GM12878 (cell line): ENCODE data around the gene PPP2R5A. TPM values are rescaled to one million over a fixed set of nuclear protein-coding genes. Genes with fewer than 3 reads are reported as not detected.

Experiments
- ATAC-seq: fragments of 200-7000 bp; cut with Tn5 transposase; 3 replicates; pipeline ENCODE4 v1.9.1; 2020; ENCODE audit warnings: mild to moderate bottlenecking, moderate library complexity
- BruUV-seq: library from RNA; stranded (reverse); fragments of 400-500 nt; replicated peaks from 2 replicates; lab custom pipeline; 2021; lab: Mats Ljungman, UMichigan
- CTCF ChIA-PET: fragments of 300-600 bp; sonication (Branson Sonifier 250); formaldehyde crosslinking; extraction: SDS; loops from one replicate; lab custom pipeline; 2021; ENCODE audit warnings: inconsistent platforms; lab: Yijun Ruan, JAX
- POLR2A ChIA-PET: fragments of 350-600 bp; formaldehyde crosslinking; extraction: SDS; loops from one replicate; lab custom pipeline; 2021; ENCODE audit warnings: inconsistent platforms; lab: Charles Lee
- RAD21 ChIA-PET: fragments of 300-600 bp; sonication (Branson Sonifier 250); formaldehyde crosslinking; loops from one replicate; lab custom pipeline; 2023; ENCODE audit warnings: antibody characterized with exemption; ENCODE audit not compliant: unreplicated experiment; lab: Charles Lee
- SMC1A ChIA-PET: fragments of 300-600 bp; sonication (Branson Sonifier 250); formaldehyde crosslinking; loops from one replicate; lab custom pipeline; 2023; ENCODE audit not compliant: unreplicated experiment, uncharacterized antibody; lab: Charles Lee
- DNase-seq: peaks from one replicate; pipeline ENCODE4 v3.0.0-alpha.2; 2011; ENCODE audit warnings: low read depth, low spot score
- FAIRE-seq: peaks from 3 replicates; lab custom pipeline; 2011; peaks lifted over from hg19 to GRCh38; lab: Jason Lieb, UNC
- H2AFZ ChIP-seq: 2 replicates; pipeline ENCODE4 v1.6.0; 2011; ENCODE audit warnings: low read depth, low read length, control low read depth; ENCODE audit not compliant: control insufficient read depth
- H3K27ac ChIP-seq: 2 replicates; pipeline ENCODE4 v1.5.1; 2011; ENCODE audit warnings: control low read depth; ENCODE audit not compliant: control insufficient read depth, insufficient read depth
- H3K27me3 ChIP-seq, 2 experiments: replicated peaks in 1 of 2; 2 replicates each; pipeline versions ENCODE4 v1.6.0 to v1.6.1; 2011; ENCODE audit warnings: low read length in 1 of 2; ENCODE audit not compliant: control insufficient read depth in 2 of 2, insufficient read depth in 2 of 2
- H3K36me3 ChIP-seq, 2 experiments: 2 replicates each; pipeline ENCODE4 v1.5.1; 2011; ENCODE audit warnings: low read length in 1 of 2; ENCODE audit not compliant: control insufficient read depth in 2 of 2, insufficient read depth in 2 of 2
- H3K4me1 ChIP-seq: 2 replicates; pipeline ENCODE4 v1.6.1; 2011; ENCODE audit warnings: mild to moderate bottlenecking, low read length, moderate library complexity, mixed read lengths; ENCODE audit not compliant: control insufficient read depth, insufficient read depth
- H3K4me2 ChIP-seq: 2 replicates; pipeline ENCODE4 v1.6.0; 2011; ENCODE audit warnings: control low read depth; ENCODE audit not compliant: control insufficient read depth, insufficient read depth
- H3K4me3 ChIP-seq: fragments of 200-600 bp; sonication (generic); 2 replicates; pipeline ENCODE4 v1.5.1; 2016
- H3K79me2 ChIP-seq: 2 replicates; pipeline ENCODE4 v1.6.0; 2011; ENCODE audit warnings: low read length; ENCODE audit not compliant: control insufficient read depth, insufficient read depth
- H3K9ac ChIP-seq: 2 replicates; pipeline ENCODE4 v1.8.0; 2011; ENCODE audit warnings: low read length, control low read depth, mixed read lengths; ENCODE audit not compliant: control insufficient read depth, insufficient read depth
- H3K9me3 ChIP-seq: replicated peaks from 3 replicates; pipeline ENCODE4 v1.5.1; 2011; ENCODE audit warnings: mild to moderate bottlenecking, low read length; ENCODE audit not compliant: control insufficient read depth, insufficient read depth
- H4K20me1 ChIP-seq: 2 replicates; pipeline ENCODE4 v1.6.0; 2011; ENCODE audit not compliant: control insufficient read depth, insufficient read depth
- CBX3 ChIP-seq: fragments of 200-600 bp; sonication (generic); IDR thresholded peaks from 2 replicates; pipeline ENCODE4 v1.6.1; 2016; ENCODE audit warnings: low read depth, borderline replicate concordance
- ETV6 ChIP-seq, 2 experiments: fragments of 450-650 bp in 1 of 2; IDR thresholded peaks in 1 of 2; conservative IDR thresholded peaks in 1 of 2; 2 replicates each; pipeline ENCODE4 v1.6.1; 2014; ENCODE audit warnings: antibody characterized with exemption in 1 of 2, borderline replicate concordance in 1 of 2, low read depth in 1 of 2, mild to moderate bottlenecking in 1 of 2, moderate library complexity in 1 of 2
- FOS ChIP-seq: IDR thresholded peaks from 3 replicates; pipeline ENCODE4 v1.6.1; 2011; ENCODE audit warnings: borderline replicate concordance; ENCODE audit not compliant: insufficient read length; ENCODE audit errors: extremely low read depth
- GATAD2B ChIP-seq: fragments of 450-650 bp; conservative IDR thresholded peaks from 2 replicates; pipeline ENCODE4 v1.6.1; 2017; ENCODE audit warnings: low read depth, mild to moderate bottlenecking, moderate library complexity
- MXI1 ChIP-seq: fragments of 150-350 bp; IDR thresholded peaks from 2 replicates; pipeline ENCODE4 v1.6.1; 2011; ENCODE audit warnings: low read depth, mild to moderate bottlenecking, inconsistent platforms, low read length, improper control_type of control experiment
- RBBP5 ChIP-seq: fragments of 200-600 bp; sonication (generic); conservative IDR thresholded peaks from 2 replicates; pipeline ENCODE4 v1.6.1; 2016
- RELA ChIP-seq: fragments of 450-650 bp; IDR thresholded peaks from 2 replicates; pipeline ENCODE4 v1.8.0; 2014; ENCODE audit warnings: borderline replicate concordance; ENCODE audit not compliant: partially characterized antibody
- SRF ChIP-seq, 2 experiments: IDR thresholded peaks; 2 replicates each; pipeline ENCODE4 v1.6.1; 2011; ENCODE audit warnings: low read depth in 2 of 2, low read length in 2 of 2, mild to moderate bottlenecking in 1 of 2, moderate library complexity in 1 of 2
- SUZ12 ChIP-seq: fragments of 200-600 bp; sonication (generic); IDR thresholded peaks from one replicate; pipeline ENCODE4 v1.6.1; 2018; ENCODE audit warnings: antibody characterized with exemption, mild to moderate bottlenecking; ENCODE audit not compliant: unreplicated experiment
- TCF7 ChIP-seq: IDR thresholded peaks from 2 replicates; pipeline ENCODE4 v1.6.1; 2014; ENCODE audit warnings: antibody characterized with exemption, borderline replicate concordance
- WGBS: methylation state at CpG from one replicate; pipeline ENCODE4 v1.1.6; 2016; ENCODE audit warnings: low lambda C conversion rate; ENCODE audit not compliant: insufficient replicate concordance, insufficient coverage; ENCODE audit errors: missing lambda C conversion rate; 5-methylcytosine and 5-hydroxymethylcytosine counted together
- in situ Hi-C: fragments of 300-500 bp; cut with MboI; formaldehyde crosslinking; loops from 9 replicates; pipeline ENCODE4 v1.14.3; 2018; ENCODE audit warnings: mixed read lengths
- intact Hi-C: fragments of 100-400 bp; cut with micrococcal nuclease; formaldehyde crosslinking; loops from one replicate; pipeline ENCODE4 v1.14.2; 2022; ENCODE audit not compliant: unreplicated experiment
- polyA plus RNA-seq, 11 experiments: library from polyadenylated mRNA; depleted of rRNA in 4 of 11; unstranded in 6 of 11; stranded (reverse) in 5 of 11; fragments of >200 nt; fragmentation: Nextera tagmentation in 4 of 11; fragmentation: Illumina TruSeq in 1 of 11; extraction: Ambion mirVana in 4 of 11; extraction: Trizol in 1 of 11; gene quantifications; 1 replicate in 1 of 11; 2 replicates in 10 of 11; pipeline versions ENCODE4 v1.2.1 to v1.2.3, GENCODE V29; 2011 to 2016; ENCODE audit warnings: inconsistent platforms in 2 of 11, missing spikeins in 2 of 11, low read depth in 1 of 11
- total RNA-seq, 4 experiments: library from RNA; depleted of rRNA in 3 of 4; stranded (reverse); fragments of >200 nt in 3 of 4; fragmentation: Illumina TruSeq in 1 of 4; extraction: Trizol in 1 of 4; gene quantifications; 2 replicates each; pipeline versions ENCODE4 v1.2.1 to v1.2.3, GENCODE V29; 2013 to 2021
- TF ChIP-seq, protein P1 (sequence below), 3 experiments: IDR thresholded peaks in 2 of 3; conservative IDR thresholded peaks in 1 of 3; 2 replicates each; pipeline ENCODE4 v1.5.1; 2011; ENCODE audit warnings: low read depth in 3 of 3, low read length in 3 of 3, mild to moderate bottlenecking in 3 of 3, control low read depth in 2 of 3, moderate library complexity in 2 of 3, inconsistent platforms in 1 of 3, mixed read lengths in 1 of 3; ENCODE audit not compliant: control insufficient read depth in 2 of 3, insufficient read depth in 1 of 3; ENCODE audit errors: extremely low read depth in 1 of 3
- TF ChIP-seq, protein P2 (sequence below): IDR thresholded peaks from 2 replicates; pipeline ENCODE4 v1.6.1; 2012; ENCODE audit warnings: mild to moderate bottlenecking, low read depth, low read length
- TF ChIP-seq, protein P3 (sequence below): IDR thresholded peaks from 2 replicates; pipeline ENCODE4 v1.6.1; 2012; ENCODE audit warnings: low read depth, low read length, improper control_type of control experiment
- TF ChIP-seq, protein P4 (sequence below): fragments of 150-350 bp; IDR thresholded peaks from 2 replicates; pipeline ENCODE4 v1.6.1; 2016; ENCODE audit warnings: low read depth, low read length

The PPP2R5A gene
- total and polyA plus RNA-seq, 10 of the 15 experiments (the other 5 are each of a cell fraction or from before 2014, with no cell fraction given) = 15.4 to 40.6 (median 32.5) TPM

DNA sequence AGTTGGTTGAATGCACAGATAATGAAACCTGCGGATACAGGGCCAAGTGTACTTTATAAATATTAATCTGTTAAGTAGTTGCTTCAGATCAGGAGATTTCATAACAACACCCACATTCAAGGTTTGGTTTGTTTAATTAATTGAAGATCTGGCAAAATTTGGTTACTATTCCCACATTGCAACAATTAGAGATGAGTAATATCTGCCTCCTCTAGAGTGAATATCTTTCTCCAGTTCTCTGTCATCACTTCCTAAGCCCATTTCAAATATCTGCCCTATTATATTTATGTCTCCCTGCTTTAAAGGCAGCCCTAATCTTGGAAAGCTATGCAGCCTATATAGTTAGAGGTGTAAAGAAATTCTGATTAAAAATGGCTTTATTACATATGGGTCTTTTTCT, 61.4 kb downstream of the PPP2R5A start:
- POLR2A ChIA-PET = no interaction called here
- Histone ChIP-seq H3K27me3 (no peaks in the 10 kb centered on the region), H3K27ac (no peak overlapping the region), H3K4me3 (no peak overlapping the region), H2AFZ (no peak overlapping the region), H4K20me1 (no peaks in the 10 kb centered on the region), H3K36me3 (peaks cover 2 to 15% of the 10 kb centered on the region in 2 experiments; a peak in 3 of 4 replicates), H3K9ac (no peak overlapping the region), H3K79me2 (no peaks in the 10 kb centered on the region), H3K4me1 (no peaks in the 10 kb centered on the region), H3K4me2 (no peak overlapping the region), H3K9me3 (no peaks in the 10 kb centered on the region)
- no TSS peak for BruUV-seq
- DNase-seq (no peak), FAIRE-seq (no peak), ATAC-seq (no peak)
- RAD21 ChIA-PET = no interaction called here
- in situ Hi-C loops = no loop called here
- WGBS = 97% methylated on average over 1 of the region's 1 CpG
- SMC1A ChIA-PET = interaction anchor here (0.9 to 2.5 kb wide), 2 partner anchors 109 to 275 kb away, joined by 3 to 11 read pairs; no protein-coding TSS in a partner anchor
- intact Hi-C loops = no loop called here
- CTCF ChIA-PET = no interaction called here
- TF ChIP-seq, protein P1, sequence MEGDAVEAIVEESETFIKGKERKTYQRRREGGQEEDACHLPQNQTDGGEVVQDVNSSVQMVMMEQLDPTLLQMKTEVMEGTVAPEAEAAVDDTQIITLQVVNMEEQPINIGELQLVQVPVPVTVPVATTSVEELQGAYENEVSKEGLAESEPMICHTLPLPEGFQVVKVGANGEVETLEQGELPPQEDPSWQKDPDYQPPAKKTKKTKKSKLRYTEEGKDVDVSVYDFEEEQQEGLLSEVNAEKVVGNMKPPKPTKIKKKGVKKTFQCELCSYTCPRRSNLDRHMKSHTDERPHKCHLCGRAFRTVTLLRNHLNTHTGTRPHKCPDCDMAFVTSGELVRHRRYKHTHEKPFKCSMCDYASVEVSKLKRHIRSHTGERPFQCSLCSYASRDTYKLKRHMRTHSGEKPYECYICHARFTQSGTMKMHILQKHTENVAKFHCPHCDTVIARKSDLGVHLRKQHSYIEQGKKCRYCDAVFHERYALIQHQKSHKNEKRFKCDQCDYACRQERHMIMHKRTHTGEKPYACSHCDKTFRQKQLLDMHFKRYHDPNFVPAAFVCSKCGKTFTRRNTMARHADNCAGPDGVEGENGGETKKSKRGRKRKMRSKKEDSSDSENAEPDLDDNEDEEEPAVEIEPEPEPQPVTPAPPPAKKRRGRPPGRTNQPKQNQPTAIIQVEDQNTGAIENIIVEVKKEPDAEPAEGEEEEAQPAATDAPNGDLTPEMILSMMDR (IDR thresholded peaks at IDR 0.05 in 2 of 3, conservative IDR thresholded peaks at IDR 0.05 in 1 of 3; ENCODE audit: control insufficient read depth in 2 of 3, extremely low read depth in 1 of 3, insufficient read depth in 1 of 3, low read depth in 3 of 3, low read length in 3 of 3) = no peak
- no peak for TF ChIP-seq MXI1
- no peak for TF ChIP-seq RBBP5
- TF ChIP-seq SRF (IDR thresholded peaks at IDR 0.05; ENCODE audit: low read depth in 2 of 2, low read length in 2 of 2) = no peak
- no peak for TF ChIP-seq GATAD2B
- no peak for TF ChIP-seq FOS
- no peak for TF ChIP-seq CBX3
- TF ChIP-seq, protein P2, sequence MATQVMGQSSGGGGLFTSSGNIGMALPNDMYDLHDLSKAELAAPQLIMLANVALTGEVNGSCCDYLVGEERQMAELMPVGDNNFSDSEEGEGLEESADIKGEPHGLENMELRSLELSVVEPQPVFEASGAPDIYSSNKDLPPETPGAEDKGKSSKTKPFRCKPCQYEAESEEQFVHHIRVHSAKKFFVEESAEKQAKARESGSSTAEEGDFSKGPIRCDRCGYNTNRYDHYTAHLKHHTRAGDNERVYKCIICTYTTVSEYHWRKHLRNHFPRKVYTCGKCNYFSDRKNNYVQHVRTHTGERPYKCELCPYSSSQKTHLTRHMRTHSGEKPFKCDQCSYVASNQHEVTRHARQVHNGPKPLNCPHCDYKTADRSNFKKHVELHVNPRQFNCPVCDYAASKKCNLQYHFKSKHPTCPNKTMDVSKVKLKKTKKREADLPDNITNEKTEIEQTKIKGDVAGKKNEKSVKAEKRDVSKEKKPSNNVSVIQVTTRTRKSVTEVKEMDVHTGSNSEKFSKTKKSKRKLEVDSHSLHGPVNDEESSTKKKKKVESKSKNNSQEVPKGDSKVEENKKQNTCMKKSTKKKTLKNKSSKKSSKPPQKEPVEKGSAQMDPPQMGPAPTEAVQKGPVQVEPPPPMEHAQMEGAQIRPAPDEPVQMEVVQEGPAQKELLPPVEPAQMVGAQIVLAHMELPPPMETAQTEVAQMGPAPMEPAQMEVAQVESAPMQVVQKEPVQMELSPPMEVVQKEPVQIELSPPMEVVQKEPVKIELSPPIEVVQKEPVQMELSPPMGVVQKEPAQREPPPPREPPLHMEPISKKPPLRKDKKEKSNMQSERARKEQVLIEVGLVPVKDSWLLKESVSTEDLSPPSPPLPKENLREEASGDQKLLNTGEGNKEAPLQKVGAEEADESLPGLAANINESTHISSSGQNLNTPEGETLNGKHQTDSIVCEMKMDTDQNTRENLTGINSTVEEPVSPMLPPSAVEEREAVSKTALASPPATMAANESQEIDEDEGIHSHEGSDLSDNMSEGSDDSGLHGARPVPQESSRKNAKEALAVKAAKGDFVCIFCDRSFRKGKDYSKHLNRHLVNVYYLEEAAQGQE = no peak
- TF ChIP-seq SUZ12 = no peak
- no peak for TF ChIP-seq TCF7
- TF ChIP-seq, protein P3, sequence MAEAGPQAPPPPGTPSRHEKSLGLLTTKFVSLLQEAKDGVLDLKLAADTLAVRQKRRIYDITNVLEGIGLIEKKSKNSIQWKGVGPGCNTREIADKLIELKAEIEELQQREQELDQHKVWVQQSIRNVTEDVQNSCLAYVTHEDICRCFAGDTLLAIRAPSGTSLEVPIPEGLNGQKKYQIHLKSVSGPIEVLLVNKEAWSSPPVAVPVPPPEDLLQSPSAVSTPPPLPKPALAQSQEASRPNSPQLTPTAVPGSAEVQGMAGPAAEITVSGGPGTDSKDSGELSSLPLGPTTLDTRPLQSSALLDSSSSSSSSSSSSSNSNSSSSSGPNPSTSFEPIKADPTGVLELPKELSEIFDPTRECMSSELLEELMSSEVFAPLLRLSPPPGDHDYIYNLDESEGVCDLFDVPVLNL = no peak
- no peak for TF ChIP-seq RELA
- no peak for TF ChIP-seq ETV6 (conservative IDR thresholded peaks at IDR 0.05 in 1 of 2, IDR thresholded peaks at IDR 0.05 in 1 of 2; ENCODE audit: borderline replicate concordance in 1 of 2, low read depth in 1 of 2)
- TF ChIP-seq, protein P4, sequence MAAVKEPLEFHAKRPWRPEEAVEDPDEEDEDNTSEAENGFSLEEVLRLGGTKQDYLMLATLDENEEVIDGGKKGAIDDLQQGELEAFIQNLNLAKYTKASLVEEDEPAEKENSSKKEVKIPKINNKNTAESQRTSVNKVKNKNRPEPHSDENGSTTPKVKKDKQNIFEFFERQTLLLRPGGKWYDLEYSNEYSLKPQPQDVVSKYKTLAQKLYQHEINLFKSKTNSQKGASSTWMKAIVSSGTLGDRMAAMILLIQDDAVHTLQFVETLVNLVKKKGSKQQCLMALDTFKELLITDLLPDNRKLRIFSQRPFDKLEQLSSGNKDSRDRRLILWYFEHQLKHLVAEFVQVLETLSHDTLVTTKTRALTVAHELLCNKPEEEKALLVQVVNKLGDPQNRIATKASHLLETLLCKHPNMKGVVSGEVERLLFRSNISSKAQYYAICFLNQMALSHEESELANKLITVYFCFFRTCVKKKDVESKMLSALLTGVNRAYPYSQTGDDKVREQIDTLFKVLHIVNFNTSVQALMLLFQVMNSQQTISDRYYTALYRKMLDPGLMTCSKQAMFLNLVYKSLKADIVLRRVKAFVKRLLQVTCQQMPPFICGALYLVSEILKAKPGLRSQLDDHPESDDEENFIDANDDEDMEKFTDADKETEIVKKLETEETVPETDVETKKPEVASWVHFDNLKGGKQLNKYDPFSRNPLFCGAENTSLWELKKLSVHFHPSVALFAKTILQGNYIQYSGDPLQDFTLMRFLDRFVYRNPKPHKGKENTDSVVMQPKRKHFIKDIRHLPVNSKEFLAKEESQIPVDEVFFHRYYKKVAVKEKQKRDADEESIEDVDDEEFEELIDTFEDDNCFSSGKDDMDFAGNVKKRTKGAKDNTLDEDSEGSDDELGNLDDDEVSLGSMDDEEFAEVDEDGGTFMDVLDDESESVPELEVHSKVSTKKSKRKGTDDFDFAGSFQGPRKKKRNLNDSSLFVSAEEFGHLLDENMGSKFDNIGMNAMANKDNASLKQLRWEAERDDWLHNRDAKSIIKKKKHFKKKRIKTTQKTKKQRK = no peak
